MM.1S (cell line): ENCODE data around the gene IGFBP4.

Experiments
- DNase-seq: peaks from one replicate; pipeline ENCODE4 v3.0.0-alpha.2; 2015
- H2AFZ ChIP-seq: fragments of 300-600 bp; sonication (generic); 2 replicates; pipeline ENCODE4 v1.6.0; 2016; ENCODE audit warnings: antibody characterized with exemption, low read length
- H3F3A ChIP-seq: fragments of 300-600 bp; sonication (generic); 2 replicates; pipeline ENCODE4 v1.6.1; 2016; ENCODE audit warnings: mild to moderate bottlenecking, antibody characterized with exemption, low read length, moderate library complexity, mixed read lengths; ENCODE audit not compliant: insufficient read depth
- H3K27ac ChIP-seq: fragments of 300-600 bp; sonication (generic); 2 replicates; pipeline ENCODE4 v1.5.1; 2016; ENCODE audit warnings: mild to moderate bottlenecking, low read length
- H3K27me3 ChIP-seq: fragments of 300-600 bp; sonication (generic); replicated peaks from 2 replicates; pipeline ENCODE4 v1.6.0; 2016; ENCODE audit warnings: low read length; ENCODE audit not compliant: insufficient read depth
- H3K36me3 ChIP-seq: fragments of 300-600 bp; sonication (generic); replicated peaks from 2 replicates; pipeline ENCODE4 v1.6.1; 2016; ENCODE audit warnings: mild to moderate bottlenecking, low read length, mixed read lengths; ENCODE audit not compliant: insufficient read depth
- H3K4me1 ChIP-seq: fragments of 300-600 bp; sonication (generic); 2 replicates; pipeline ENCODE4 v1.6.1; 2016; ENCODE audit warnings: low read length, mixed read lengths
- H3K4me2 ChIP-seq: fragments of 300-600 bp; sonication (generic); 2 replicates; pipeline ENCODE4 v1.6.0; 2016; ENCODE audit warnings: low read depth, low read length
- H3K4me3 ChIP-seq: fragments of 300-600 bp; sonication (generic); 2 replicates; pipeline ENCODE4 v1.5.1; 2016; ENCODE audit warnings: low read length, mixed read lengths
- H3K79me2 ChIP-seq: fragments of 300-600 bp; sonication (generic); 2 replicates; pipeline ENCODE4 v1.6.1; 2016; ENCODE audit warnings: mixed run types, low read length, mixed read lengths
- H3K9ac ChIP-seq: fragments of 300-600 bp; sonication (generic); 2 replicates; pipeline ENCODE4 v1.6.1; 2016; ENCODE audit warnings: low read length, mixed read lengths
- H3K9me2 ChIP-seq: fragments of 300-600 bp; sonication (generic); replicated peaks from 2 replicates; pipeline ENCODE4 v1.6.1; 2016; ENCODE audit warnings: mild to moderate bottlenecking, low read length, mixed read lengths; ENCODE audit not compliant: insufficient read depth
- H3K9me3 ChIP-seq: fragments of 300-600 bp; sonication (generic); replicated peaks from 2 replicates; pipeline ENCODE4 v1.6.1; 2016; ENCODE audit warnings: mild to moderate bottlenecking, low read length, mixed read lengths; ENCODE audit not compliant: insufficient read depth
- H4K20me1 ChIP-seq: fragments of 300-600 bp; sonication (generic); 2 replicates; pipeline ENCODE4 v1.6.1; 2016; ENCODE audit warnings: mild to moderate bottlenecking, low read length, moderate library complexity, mixed read lengths; ENCODE audit not compliant: insufficient read depth
- CTCF ChIP-seq: fragments of 300-600 bp; sonication (generic); IDR thresholded peaks from 2 replicates; pipeline ENCODE4 v1.5.1; 2016; ENCODE audit warnings: antibody characterized with exemption, low read length, mixed read lengths
- EZH2 ChIP-seq: fragments of 300-600 bp; sonication (generic); optimal IDR thresholded peaks from 2 replicates; pipeline ENCODE3; 2017; ENCODE audit warnings: low read depth, mild to moderate bottlenecking, antibody characterized with exemption, low read length, mixed read lengths
- EZH2phosphoT487 ChIP-seq: fragments of 300-600 bp; sonication (generic); IDR thresholded peaks from 2 replicates; pipeline ENCODE4 v1.6.1; 2018; ENCODE audit warnings: antibody characterized with exemption, low read length

The IGFBP4 gene

DNA sequence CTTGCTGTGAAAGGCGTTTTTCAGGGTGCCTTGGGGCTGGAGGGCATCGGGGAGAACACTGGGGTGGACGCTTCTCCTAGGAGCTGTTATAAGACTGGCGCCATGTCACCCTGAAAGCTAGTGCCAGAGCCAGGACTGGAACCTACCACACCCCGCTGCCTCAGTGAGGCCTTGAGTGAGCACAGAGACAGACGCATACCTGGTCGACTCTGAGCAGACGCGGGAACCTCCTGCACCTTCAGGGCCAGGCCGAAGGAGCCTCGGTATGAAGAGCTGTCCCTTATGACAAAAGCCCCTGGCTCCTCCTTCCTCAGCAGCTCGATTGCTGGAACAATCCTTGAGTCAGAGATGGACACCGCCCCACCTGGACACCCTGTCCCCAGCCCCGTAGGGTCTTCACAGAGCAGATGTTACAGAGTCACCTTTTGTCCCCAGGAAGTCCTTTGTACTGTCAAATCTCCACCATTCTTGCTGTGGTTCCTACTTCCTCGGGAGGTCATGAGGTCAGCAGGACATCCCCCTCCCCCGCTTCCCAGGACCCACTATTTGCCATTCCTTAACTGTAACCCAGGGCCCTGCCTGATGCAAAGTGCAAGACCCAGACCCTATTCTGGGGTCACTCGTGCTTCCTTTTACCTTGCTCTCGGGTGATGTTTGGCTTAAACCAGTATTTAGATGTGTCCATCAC is 41.2 kb downstream of the IGFBP4 start:
- no peaks in the 10 kb centered on the region for H3K9me2 ChIP-seq
- H3K36me3 ChIP-seq = no peaks in the 10 kb centered on the region
- no peak overlapping the region for H3K4me3 ChIP-seq
- H3K9ac ChIP-seq = no peak overlapping the region
- no peak for DNase-seq
- no peaks in the 10 kb centered on the region for H3K9me3 ChIP-seq
- H3K79me2 ChIP-seq = no peaks in the 10 kb centered on the region
- no peak overlapping the region for H3K27ac ChIP-seq
- no peaks in the 10 kb centered on the region for H4K20me1 ChIP-seq
- no peaks in the 10 kb centered on the region for H3F3A ChIP-seq
- H3K4me2 ChIP-seq = no peak overlapping the region
- H2AFZ ChIP-seq = no peak overlapping the region
- no peaks in the 10 kb centered on the region for H3K4me1 ChIP-seq
- H3K27me3 ChIP-seq = peaks cover 68% of the 10 kb centered on the region
- TF ChIP-seq EZH2phosphoT487 (no peak), CTCF (no peak), EZH2 (no peak)

GRCh38 chr17:40484973-40485530 is 41.8 kb downstream of the IGFBP4 start:
- H3K9ac ChIP-seq = no peak overlapping the region
- H3K4me2 ChIP-seq = no peak overlapping the region
- H3F3A ChIP-seq = no peaks in the 10 kb centered on the region
- DNase-seq = no peak
- H3K4me1 ChIP-seq = no peaks in the 10 kb centered on the region
- no peaks in the 10 kb centered on the region for H3K36me3 ChIP-seq
- no peaks in the 10 kb centered on the region for H3K9me2 ChIP-seq
- no peaks in the 10 kb centered on the region for H3K79me2 ChIP-seq
- TF ChIP-seq CTCF (no peak), EZH2phosphoT487 (no peak), EZH2 (no peak)
- H3K9me3 ChIP-seq = no peaks in the 10 kb centered on the region
- no peak overlapping the region for H3K27ac ChIP-seq
- no peaks in the 10 kb centered on the region for H4K20me1 ChIP-seq
- no peak overlapping the region for H2AFZ ChIP-seq
- H3K4me3 ChIP-seq = no peak overlapping the region
- peaks cover 68% of the 10 kb centered on the region for H3K27me3 ChIP-seq

- peaks cover 62% of the 10 kb centered on the region for H3K27me3 ChIP-seq
- H3K4me3 ChIP-seq = no peak overlapping the region
- no peak for TF ChIP-seq EZH2
- TF ChIP-seq EZH2phosphoT487 = no peak
- no peak for TF ChIP-seq CTCF
- no peak overlapping the region for H3K27ac ChIP-seq
- no peaks in the 10 kb centered on the region for H4K20me1 ChIP-seq
- no peak for DNase-seq
- no peaks in the 10 kb centered on the region for H3K79me2 ChIP-seq
- no peak overlapping the region for H3K4me2 ChIP-seq
- no peaks in the 10 kb centered on the region for H3K9me2 ChIP-seq
- H2AFZ ChIP-seq = no peak overlapping the region
- H3K36me3 ChIP-seq = no peaks in the 10 kb centered on the region
- no peaks in the 10 kb centered on the region for H3F3A ChIP-seq
- no peak overlapping the region for H3K9ac ChIP-seq
- no peaks in the 10 kb centered on the region for H3K4me1 ChIP-seq
- no peaks in the 10 kb centered on the region for H3K9me3 ChIP-seq
Measured at GRCh38 chr17:40485851-40486521, 42.7 kb downstream of the IGFBP4 start.
